HUDEP-2 (cell line): Measurements from ENCODE around the gene TMEM51.

Source experiments
- DNase-seq, 76 experiments: peaks; one replicate each; lab custom pipeline; 2025; ENCODE audit not compliant: unreplicated experiment in 76 of 76; lab: John Stamatoyannopoulos, UW

The TMEM51 gene

DNA sequence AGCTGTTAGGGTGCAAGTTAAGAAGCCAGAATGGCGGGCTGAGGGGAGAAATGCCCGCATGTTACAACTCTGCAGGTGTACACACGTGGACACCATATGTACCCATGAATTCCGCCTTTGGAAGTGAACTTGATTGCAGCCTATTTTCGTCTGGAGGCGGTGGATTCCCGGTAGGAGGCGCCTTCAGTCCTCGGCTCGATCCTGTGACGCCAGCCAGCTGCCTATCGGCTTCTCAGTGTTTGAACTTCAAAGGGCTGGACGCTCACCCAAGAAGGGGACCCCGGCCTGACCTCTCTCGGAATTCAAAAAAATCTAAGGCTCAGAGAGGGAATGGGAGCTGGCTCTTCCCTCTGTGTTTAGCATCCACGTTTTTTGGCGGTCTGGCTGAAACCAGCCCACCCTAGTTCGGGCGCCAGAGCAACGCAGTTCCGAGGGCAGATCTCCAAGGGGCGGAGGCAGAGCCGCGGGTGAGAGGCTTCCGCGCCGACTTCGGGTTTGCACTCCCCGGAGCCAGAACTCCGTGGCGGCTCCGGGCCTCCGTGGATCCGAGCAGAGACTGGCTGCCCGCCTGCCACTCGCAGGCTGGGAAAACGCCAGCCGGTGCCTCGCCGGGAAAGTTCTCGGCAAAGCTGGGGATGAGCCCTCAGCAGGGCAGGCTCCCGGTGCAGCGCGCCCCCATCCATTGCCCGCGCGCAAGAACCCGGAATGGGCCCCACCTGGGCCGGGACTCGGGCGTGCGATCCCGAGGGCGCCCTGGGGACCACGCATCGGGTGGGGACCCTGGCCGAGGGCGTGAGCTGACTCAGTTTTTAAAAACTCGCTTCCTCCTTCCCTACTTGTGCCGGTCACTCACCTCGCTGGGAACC lies 996 bp upstream of the TMEM51 start:
- DNase-seq: peak in 15 of 76 experiments; percentile 1 to 18 (median 6)

DNA sequence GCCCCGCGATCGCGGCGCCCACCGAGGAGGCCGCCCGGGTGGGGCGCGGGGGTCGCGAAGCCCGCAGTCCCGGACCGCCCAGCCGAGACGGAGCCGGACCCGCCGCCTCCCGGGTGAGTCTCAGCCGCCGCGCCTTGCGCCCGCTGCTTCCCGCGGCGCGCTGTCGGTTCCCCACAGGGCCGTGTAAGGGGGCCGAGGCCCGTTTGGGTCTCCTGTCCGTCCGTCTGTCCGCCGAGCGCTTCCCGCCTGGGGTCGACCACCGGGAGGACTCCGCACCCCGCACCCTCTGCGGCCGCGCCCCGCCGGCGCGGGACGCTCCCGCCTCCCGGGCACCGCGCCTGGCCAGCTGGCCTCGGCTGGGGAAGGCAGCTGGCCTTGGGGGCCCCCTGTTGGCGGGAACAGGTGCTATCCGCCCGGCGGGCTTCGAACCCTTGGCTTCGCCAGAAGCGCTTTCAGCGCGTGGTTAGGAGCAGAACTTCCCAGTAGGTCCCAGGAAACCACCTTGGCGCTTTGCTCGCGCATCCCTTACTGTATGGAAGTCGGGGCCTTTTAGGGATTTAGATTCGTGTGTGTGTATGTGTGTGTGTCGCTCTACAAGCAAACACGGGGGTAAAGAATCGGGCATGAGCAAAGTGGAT lies 414 bp downstream of the TMEM51 start:
- peak in 33 of 76 experiments; percentile 2 to 47 (median 9) for DNase-seq

- no peak for DNase-seq
Measured at GRCh38 chr1:15154480-15155036, 1.0 kb downstream of the TMEM51 start.

GRCh38 chr1:15155191-15155590 lies 1.6 kb downstream of the TMEM51 start:
- DNase-seq: no peak

- no peak for DNase-seq
Measured at GRCh38 chr1:15155888-15156741, 2.6 kb downstream of the TMEM51 start.

DNA sequence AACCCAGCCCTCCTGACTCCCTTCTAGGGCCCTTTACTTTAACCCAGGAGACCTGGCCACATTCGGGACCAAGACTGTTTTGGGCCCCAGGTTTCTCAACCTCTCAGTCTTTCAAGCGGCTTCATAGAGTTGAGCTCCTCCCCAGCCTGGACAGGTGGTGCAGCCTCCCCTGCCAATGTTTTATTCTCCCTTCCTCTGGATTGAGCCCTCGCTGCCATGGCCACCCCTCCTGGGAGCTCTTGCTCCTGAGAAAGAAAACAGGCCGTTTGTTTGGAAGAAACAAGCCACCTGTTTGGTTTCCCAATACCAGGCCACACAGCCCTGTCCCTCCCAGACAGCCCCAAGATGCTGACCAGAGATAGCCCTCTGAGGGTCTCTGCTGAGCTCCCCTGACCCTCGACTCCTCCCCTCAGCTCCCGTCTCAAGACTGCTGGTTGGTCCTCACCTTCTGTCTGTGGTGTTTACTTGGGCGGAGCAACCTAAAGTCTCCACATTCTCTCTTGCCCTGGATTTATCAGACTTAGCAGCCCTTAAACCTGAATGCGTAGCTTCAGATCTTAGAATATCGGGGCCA lies 3.3 kb downstream of the TMEM51 start:
- DNase-seq: no peak

DNA sequence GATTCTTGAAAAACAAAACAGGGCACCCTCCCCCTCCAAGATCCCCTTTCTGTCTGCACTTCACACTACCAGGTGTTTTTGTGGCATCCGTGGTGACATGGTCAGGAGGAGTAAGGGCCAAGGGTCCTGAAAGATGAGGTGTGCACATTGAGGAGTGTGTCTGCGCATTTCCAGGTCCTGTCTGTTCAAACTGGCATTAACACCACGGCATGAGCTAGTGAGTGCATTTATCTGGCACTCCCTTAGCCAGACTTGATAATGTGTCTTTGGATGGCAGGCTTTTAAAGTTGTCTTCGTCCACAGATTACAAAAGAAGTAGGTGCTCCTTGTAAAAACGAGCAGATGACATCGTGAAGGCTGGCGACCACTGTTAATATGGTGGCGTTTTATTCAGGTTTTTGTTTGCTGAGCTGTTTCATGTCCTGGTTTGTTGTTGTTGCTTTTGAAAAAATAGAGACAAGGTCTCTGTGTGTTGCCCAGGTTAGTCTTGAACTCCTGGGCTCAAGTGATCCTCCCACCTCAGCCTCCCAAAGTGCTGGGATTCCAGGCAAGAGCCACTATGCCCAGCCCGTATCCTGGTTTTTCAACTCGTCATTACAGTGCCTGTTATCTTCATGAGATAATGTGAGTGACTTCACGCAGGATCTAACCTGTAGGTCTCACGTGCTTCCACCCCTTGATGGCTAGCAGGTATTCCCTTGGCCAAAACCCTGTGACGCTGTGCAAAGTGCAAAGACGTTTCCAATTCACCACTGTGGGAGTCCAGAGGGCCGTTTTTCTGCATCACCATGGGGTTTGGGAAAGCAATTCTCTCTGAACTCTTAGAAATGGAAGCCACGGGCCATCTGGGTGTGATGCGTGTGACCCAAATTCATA lies 4.2 kb downstream of the TMEM51 start:
- no peak for DNase-seq

- DNase-seq: no peak
Measured at GRCh38 chr1:15158506-15159165, 5.1 kb downstream of the TMEM51 start.

DNA sequence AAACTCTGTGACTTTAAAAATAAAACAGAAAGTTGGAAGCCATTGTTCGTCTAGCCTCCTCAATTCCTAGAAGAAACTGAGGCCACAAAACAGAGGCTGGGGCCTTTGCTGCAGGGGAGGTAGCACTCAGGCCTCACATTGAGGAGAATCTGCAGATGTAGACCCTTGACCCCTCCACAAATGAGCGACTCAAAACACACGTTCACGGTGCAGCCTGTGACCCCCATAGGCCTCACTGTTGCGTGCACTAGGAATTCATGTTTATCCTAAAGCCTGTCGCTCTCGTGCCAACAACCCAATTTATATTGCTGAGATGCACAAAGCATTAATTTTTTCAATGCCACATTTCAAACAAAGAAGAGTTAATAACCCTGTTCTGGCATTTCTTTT lies 5.6 kb downstream of the TMEM51 start:
- no peak for DNase-seq

DNA sequence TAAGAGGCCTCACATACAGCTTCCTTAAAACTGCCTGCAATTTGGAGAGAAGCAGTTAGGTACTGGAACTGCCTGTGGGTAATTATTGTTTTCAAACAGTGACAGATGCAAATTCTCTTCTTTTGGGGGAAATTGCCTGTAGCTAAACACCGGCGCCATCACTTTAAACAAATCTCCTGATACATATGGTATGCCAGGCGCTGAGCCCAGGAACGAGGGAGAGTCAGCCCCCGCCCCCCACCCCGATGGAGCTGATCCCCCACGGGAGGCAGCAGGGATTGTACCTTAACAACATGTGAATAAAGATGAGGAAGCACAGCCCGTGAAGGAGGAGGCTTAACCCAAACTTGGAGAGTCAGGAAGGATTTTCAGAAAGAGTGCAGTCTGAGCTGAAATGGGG lies 7.1 kb downstream of the TMEM51 start:
- no peak for DNase-seq

- DNase-seq: no peak
Measured at GRCh38 chr1:15167386-15167785, 13.8 kb downstream of the TMEM51 start.

DNA sequence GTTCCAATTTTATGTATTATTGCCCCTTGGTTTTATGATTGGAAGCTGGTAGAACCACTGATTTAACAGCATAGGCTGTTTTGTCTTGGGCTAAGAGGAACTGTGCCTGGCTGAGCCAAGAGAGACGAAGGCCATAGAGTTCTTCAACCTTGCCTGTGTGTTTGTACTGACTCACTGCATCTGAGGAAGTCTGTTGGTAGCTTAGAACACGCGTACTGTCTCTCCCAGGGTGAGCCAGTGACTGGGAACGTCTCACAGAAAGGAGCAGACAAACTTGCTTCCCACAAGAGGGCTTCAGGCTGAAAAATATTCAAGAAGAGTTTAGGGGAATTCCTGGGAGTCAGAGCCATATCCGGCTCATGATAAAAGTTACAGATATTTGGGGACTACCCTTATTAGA lies 14.9 kb downstream of the TMEM51 start:
- no peak for DNase-seq

- DNase-seq: no peak
Measured at GRCh38 chr1:15170071-15170470, 16.5 kb downstream of the TMEM51 start.

GRCh38 chr1:15171271-15171908 lies 17.8 kb downstream of the TMEM51 start:
- no peak for DNase-seq

GRCh38 chr1:15172405-15173259 lies 19.1 kb downstream of the TMEM51 start:
- DNase-seq: no peak

- DNase-seq: no peak
Measured at GRCh38 chr1:15173863-15174614, 20.5 kb downstream of the TMEM51 start.

DNA sequence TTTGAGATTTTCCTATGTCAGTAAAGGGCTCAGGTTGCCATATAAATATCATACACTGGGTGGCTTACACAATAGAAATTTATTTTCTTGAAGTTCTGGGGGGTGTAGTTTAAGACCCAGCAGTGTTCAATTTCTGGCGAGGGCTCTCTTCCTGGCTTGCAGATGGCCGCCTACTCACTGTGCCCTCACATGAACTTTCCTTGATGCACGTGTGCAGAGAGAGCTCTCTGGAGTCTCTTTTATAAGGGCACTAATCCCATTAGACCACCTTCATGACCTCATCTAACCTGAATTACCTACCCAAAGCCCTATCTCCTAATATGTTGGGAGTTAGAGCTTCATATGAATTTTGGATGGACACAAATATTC lies 21.1 kb downstream of the TMEM51 start:
- DNase-seq: no peak
